Measurements from ENCODE around the gene EHD2.

- no peak for TF ChIP-seq POLR2A (IDR thresholded peaks at IDR 0.05)
- TF ChIP-seq, protein P1, sequence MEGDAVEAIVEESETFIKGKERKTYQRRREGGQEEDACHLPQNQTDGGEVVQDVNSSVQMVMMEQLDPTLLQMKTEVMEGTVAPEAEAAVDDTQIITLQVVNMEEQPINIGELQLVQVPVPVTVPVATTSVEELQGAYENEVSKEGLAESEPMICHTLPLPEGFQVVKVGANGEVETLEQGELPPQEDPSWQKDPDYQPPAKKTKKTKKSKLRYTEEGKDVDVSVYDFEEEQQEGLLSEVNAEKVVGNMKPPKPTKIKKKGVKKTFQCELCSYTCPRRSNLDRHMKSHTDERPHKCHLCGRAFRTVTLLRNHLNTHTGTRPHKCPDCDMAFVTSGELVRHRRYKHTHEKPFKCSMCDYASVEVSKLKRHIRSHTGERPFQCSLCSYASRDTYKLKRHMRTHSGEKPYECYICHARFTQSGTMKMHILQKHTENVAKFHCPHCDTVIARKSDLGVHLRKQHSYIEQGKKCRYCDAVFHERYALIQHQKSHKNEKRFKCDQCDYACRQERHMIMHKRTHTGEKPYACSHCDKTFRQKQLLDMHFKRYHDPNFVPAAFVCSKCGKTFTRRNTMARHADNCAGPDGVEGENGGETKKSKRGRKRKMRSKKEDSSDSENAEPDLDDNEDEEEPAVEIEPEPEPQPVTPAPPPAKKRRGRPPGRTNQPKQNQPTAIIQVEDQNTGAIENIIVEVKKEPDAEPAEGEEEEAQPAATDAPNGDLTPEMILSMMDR (IDR thresholded peaks at IDR 0.05): no peak
- TF ChIP-seq POLR2AphosphoS5 (IDR thresholded peaks at IDR 0.05): peak in 1 of 3 donors; percentile 60
Observed at GRCh38 chr19:47762615-47763308, 49.5 kb downstream of the EHD2 start.
